Measurements from ENCODE around the gene PRKN. TPM values are rescaled to one million over a fixed set of nuclear protein-coding genes. Genes with fewer than 3 reads are reported as not detected.

The PRKN gene
- total RNA-seq, 1 experiment from 2014 or later, result 0.34 TPM

GRCh38 chr6:162471842-162472241, 255.7 kb downstream of the PRKN start:
- DNase-seq, result no peak

GRCh38 chr6:162468326-162468725, 259.2 kb downstream of the PRKN start:
- no TSS peak for BruUV-seq (replicated peaks)
- intact Hi-C loops (cut with micrococcal nuclease; ENCODE audit: unreplicated experiment), result no loop called here
- Mint-ChIP-seq H3K27me3 (ENCODE audit: insufficient read depth, unreplicated experiment) (peaks cover 3% of the 10 kb centered on the region), H3K4me1 (ENCODE audit: low read depth, unreplicated experiment) (no peaks in the 10 kb centered on the region), H3K9me3 (ENCODE audit: unreplicated experiment) (no peaks in the 10 kb centered on the region), H3K27ac (ENCODE audit: unreplicated experiment) (no peak overlapping the region), H3K4me3 (ENCODE audit: unreplicated experiment) (no peak overlapping the region), H3K36me3 (ENCODE audit: insufficient read depth, unreplicated experiment) (no peaks in the 10 kb centered on the region)
- TF ChIP-seq CTCF (IDR thresholded peaks at IDR 0.05; ENCODE audit: insufficient read depth in 1 of 2, low read depth in 1 of 2, low read length in 1 of 2, severe bottlenecking in 1 of 2, unreplicated experiment in 1 of 2), result no peak
- DNase-seq, result no peak
- no peaks in the 10 kb centered on the region for H3K36me3 ChIP-seq (ENCODE audit: control insufficient read depth, insufficient read depth, low read length)
- no peak overlapping the region for H3K4me3 ChIP-seq (ENCODE audit: low read depth, low read length)
- ChIA-PET POLR2A (no interaction called here), CTCF (no interaction called here)
- no peaks in the 10 kb centered on the region for H3K27me3 ChIP-seq (replicated peaks; ENCODE audit: control insufficient read depth, insufficient read depth, low read length)
- no peaks in the 10 kb centered on the region for H3K4me1 ChIP-seq
- H3K9me3 ChIP-seq, result no peaks in the 10 kb centered on the region

More at GRCh38 chr6:162471842-162472241, 255.7 kb downstream of the PRKN start:
- H3K4me3 ChIP-seq (ENCODE audit: low read depth, low read length), result no peak overlapping the region
- TF ChIP-seq CTCF (IDR thresholded peaks at IDR 0.05; ENCODE audit: insufficient read depth in 1 of 2, low read depth in 1 of 2, low read length in 1 of 2, severe bottlenecking in 1 of 2, unreplicated experiment in 1 of 2), result no peak
- H3K27me3 ChIP-seq (replicated peaks; ENCODE audit: control insufficient read depth, insufficient read depth, low read length), result no peaks in the 10 kb centered on the region
- Mint-ChIP-seq H3K9me3 (ENCODE audit: unreplicated experiment) (no peaks in the 10 kb centered on the region), H3K4me1 (ENCODE audit: low read depth, unreplicated experiment) (no peaks in the 10 kb centered on the region), H3K36me3 (ENCODE audit: insufficient read depth, unreplicated experiment) (no peaks in the 10 kb centered on the region), H3K27me3 (ENCODE audit: insufficient read depth, unreplicated experiment) (peaks cover 3% of the 10 kb centered on the region), H3K27ac (ENCODE audit: unreplicated experiment) (no peak overlapping the region), H3K4me3 (ENCODE audit: unreplicated experiment) (no peak overlapping the region)
- ChIA-PET POLR2A (no interaction called here), CTCF (no interaction called here)
- BruUV-seq (replicated peaks), result no TSS peak
- no peaks in the 10 kb centered on the region for H3K9me3 ChIP-seq
- no peaks in the 10 kb centered on the region for H3K4me1 ChIP-seq
- intact Hi-C loops (cut with micrococcal nuclease; ENCODE audit: unreplicated experiment), result no loop called here
- H3K36me3 ChIP-seq (ENCODE audit: control insufficient read depth, insufficient read depth, low read length), result no peaks in the 10 kb centered on the region

- Histone ChIP-seq H3K4me1 (no peaks in the 10 kb centered on the region), H3K27me3 (replicated peaks; ENCODE audit: control insufficient read depth, insufficient read depth, low read length) (no peaks in the 10 kb centered on the region), H3K36me3 (ENCODE audit: control insufficient read depth, insufficient read depth, low read length) (no peaks in the 10 kb centered on the region), H3K4me3 (ENCODE audit: low read depth, low read length) (no peak overlapping the region), H3K9me3 (no peaks in the 10 kb centered on the region)
- DNase-seq, result no peak
- intact Hi-C loops (cut with micrococcal nuclease; ENCODE audit: unreplicated experiment), result no loop called here
- POLR2A ChIA-PET, result no interaction called here
- Mint-ChIP-seq H3K27ac (ENCODE audit: unreplicated experiment) (no peak overlapping the region), H3K4me1 (ENCODE audit: low read depth, unreplicated experiment) (no peaks in the 10 kb centered on the region), H3K4me3 (ENCODE audit: unreplicated experiment) (no peak overlapping the region), H3K27me3 (ENCODE audit: insufficient read depth, unreplicated experiment) (peaks cover 3% of the 10 kb centered on the region), H3K36me3 (ENCODE audit: insufficient read depth, unreplicated experiment) (no peaks in the 10 kb centered on the region), H3K9me3 (ENCODE audit: unreplicated experiment) (no peaks in the 10 kb centered on the region)
- TF ChIP-seq CTCF (IDR thresholded peaks at IDR 0.05; ENCODE audit: insufficient read depth in 1 of 2, low read depth in 1 of 2, low read length in 1 of 2, severe bottlenecking in 1 of 2, unreplicated experiment in 1 of 2), result no peak
- CTCF ChIA-PET, result no interaction called here
- no TSS peak for BruUV-seq (replicated peaks)
Measured at GRCh38 chr6:162467679-162468078, 259.9 kb downstream of the PRKN start.
